Stimulated activated CD4-positive, alpha-beta T cell treated with anti-CD3 and anti-CD28 coated beads, Interleukin-1b, Interleukin-23, amount 100 ng/mL, for 24 hours (primary cell): ENCODE measurements around the gene ROPN1L.
"Not testable (repeated sequence)": the region's sequence is repeated elsewhere in the genome, so short reads cannot be mapped to it uniquely, and the experiment has no call there.

Source experiments
- DNase-seq, 4 experiments: peaks; one replicate each; pipeline ENCODE4 v3.0.0-alpha.2; 2020; ENCODE audit warnings: low read depth in 4 of 4, low spot score in 1 of 4

ROPN1L gene

GRCh38 chr5:10499776-10500175 lies 58.1 kb downstream of the ROPN1L start:
- no peak for DNase-seq

- DNase-seq: no peak
Measured at GRCh38 chr5:10500669-10501068, 59.0 kb downstream of the ROPN1L start.

DNA sequence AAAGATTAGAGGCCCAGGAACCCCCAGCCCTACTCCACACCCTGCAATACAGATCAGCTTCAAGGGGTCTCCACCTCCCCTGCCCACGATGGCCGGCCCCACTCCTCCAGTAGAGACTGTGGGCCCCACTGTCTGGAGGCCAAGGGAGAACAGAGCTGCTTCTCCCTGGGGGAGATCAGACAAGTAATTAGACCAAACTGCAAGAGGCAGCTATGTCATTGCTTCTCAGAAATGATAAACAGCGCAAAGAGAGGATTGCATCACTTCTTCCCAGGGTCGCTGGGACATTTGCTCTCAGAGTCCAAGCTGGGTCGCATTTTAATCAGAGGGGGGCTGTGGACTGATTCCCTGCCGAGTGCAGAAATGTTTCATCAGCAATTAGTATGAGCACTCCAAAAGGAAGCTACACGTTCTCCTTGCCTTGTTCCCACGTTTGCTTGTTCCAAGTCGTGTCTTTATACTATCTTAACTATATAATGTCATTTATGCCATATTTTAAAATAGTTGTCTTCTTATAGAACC lies 59.9 kb downstream of the ROPN1L start:
- DNase-seq: no peak

DNA sequence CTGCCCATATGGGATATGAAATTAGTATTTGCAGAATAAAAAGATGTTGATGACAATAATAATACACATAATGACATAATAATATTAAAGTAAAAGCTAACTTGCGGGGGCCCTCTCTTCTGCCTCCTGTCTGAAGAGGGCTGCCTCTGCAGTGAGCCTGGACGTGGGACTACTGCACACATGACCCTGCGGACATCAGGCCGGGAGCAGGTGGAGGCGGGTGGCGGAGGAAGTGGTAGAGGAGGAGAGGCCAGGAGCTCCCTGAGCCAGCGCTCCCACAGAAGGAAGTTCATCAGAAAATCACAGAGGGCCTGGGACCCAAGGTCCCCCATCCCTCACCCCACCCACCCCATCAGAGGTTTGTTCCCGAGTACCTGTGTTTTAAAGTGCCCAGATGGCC lies 60.5 kb downstream of the ROPN1L start:
- no peak for DNase-seq

- no peak for DNase-seq
Measured at GRCh38 chr5:10502578-10502977, 60.9 kb downstream of the ROPN1L start.

DNA sequence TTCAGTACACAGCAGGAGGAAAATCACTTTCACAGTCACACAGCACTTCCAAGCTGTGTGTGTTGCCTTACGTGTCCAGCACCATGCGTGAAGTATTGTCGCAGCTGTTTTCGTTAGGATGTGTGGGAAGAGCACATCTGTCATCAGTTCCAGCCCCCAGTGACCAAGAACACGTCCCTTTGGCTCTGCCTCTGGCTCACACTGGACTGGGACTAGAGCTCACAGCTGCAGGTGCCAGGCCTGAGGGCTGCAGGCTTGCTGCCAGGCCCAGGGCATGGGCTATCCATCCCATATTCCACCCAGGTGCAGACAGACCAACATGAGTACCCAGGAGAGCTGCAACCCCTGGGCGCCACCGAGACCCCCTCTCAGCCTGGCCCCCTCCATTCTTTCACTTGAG lies 61.6 kb downstream of the ROPN1L start:
- no peak for DNase-seq

GRCh38 chr5:10503997-10504793 lies 62.5 kb downstream of the ROPN1L start:
- DNase-seq: no peak

DNA sequence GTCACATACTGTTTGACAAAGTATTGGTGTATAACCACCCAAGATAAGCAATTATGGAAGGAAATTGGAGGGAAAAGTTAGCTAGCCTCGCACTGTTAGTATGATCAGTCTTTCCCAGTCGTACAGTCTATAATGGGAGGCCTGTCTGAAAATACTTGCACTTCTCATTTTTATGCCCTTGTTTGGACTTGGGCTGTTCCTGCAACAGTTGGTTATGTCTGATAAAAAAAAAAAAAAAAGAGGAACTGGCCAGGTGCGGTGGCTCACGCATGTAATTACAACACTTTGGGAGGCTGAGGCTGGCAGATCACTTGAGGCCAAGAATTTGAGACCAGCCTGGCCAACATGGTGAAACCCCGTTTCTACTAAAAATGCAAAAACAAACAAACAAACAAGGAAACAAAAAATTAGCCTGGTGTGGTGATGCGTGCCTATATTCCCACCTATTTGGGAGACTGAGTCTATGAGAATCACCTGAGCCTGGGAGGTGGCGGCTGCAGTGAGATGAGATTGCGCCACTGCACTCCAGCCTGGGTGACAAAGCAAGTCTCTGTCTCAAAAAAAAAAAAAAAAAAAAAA lies 63.9 kb downstream of the ROPN1L start:
- no peak for DNase-seq

GRCh38 chr5:10506535-10506934 lies 64.9 kb downstream of the ROPN1L start:
- DNase-seq: no peak

- DNase-seq: no peak
Measured at GRCh38 chr5:10507575-10508096, 66.0 kb downstream of the ROPN1L start.

- no peak for DNase-seq
Measured at GRCh38 chr5:10509575-10509974, 67.9 kb downstream of the ROPN1L start.

GRCh38 chr5:10511741-10512640 lies 70.3 kb downstream of the ROPN1L start:
- no peak for DNase-seq

- no peak for DNase-seq
Measured at GRCh38 chr5:10513501-10514442, 72.1 kb downstream of the ROPN1L start.

DNA sequence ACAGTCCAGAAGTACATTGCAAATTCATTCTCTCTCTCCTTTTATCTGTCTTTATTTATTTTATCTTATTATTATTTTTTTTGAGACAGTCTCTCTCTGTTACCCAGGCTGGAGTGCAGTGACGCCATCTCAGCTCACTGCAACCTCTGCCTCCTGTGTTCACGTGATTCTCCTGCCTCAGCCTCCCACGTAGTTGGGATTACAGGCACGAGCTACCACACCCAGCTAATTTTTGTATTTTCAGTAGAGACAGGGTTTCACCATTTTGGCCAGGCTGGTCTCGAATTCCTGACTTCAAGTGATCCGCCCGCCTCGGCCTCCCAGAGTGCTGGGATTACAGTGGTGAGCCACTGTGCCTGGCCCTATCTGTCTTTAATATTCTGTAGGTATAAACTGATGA lies 72.9 kb downstream of the ROPN1L start:
- not testable (repeated sequence) for DNase-seq
